KOPT-K1 (cell line): ENCODE results near the gene NLRC3.

Experiments
- H3K27ac ChIP-seq: fragments of 200-600 bp; sonication (generic); 2 replicates; pipeline ENCODE4 v1.5.1; 2016; ENCODE audit warnings: antibody characterized with exemption, mild to moderate bottlenecking, low read depth, low read length; ENCODE audit not compliant: poor library complexity, severe bottlenecking
- H3K36me3 ChIP-seq: fragments of 200-600 bp; sonication (generic); 2 replicates; pipeline ENCODE4 v1.5.1; 2017; ENCODE audit warnings: antibody characterized with exemption, mild to moderate bottlenecking, low read length, moderate library complexity; ENCODE audit not compliant: insufficient read depth
- H3K9me3 ChIP-seq: fragments of 200-600 bp; sonication (generic); 2 replicates; pipeline ENCODE4 v1.5.1; 2017; ENCODE audit warnings: antibody characterized with exemption, low read length, mild to moderate bottlenecking; ENCODE audit not compliant: insufficient read depth, poor library complexity, severe bottlenecking

Gene NLRC3

DNA sequence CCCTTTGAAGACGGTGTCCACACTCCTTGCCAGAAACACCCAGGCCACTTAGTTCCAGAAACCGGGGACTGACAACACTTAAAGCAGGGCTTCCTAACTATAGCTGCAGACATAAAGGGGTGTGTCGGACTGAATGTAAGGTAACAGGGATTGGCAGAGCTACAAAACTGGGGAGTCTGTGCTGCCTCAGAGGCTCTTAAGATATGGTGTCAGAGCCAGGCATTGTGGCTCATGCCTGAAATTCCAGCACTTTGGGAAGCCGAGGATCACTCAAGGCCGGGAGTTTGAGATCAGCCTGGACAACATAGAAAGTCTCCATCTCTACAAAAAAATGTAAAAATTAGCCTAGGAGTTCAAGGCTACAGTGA lies 14.2 kb upstream of the NLRC3 start:
- Histone ChIP-seq H3K27ac (no peak overlapping the region), H3K36me3 (peaks cover 61% of the 10 kb centered on the region), H3K9me3 (no peaks in the 10 kb centered on the region)

- Histone ChIP-seq H3K27ac (no peak overlapping the region), H3K36me3 (peaks cover 61% of the 10 kb centered on the region), H3K9me3 (no peaks in the 10 kb centered on the region)
These were observed 13.7 kb upstream of the NLRC3 start for GRCh38 chr16:3590736-3591435.

- no peaks in the 10 kb centered on the region for H3K9me3 ChIP-seq
- peaks cover 58% of the 10 kb centered on the region for H3K36me3 ChIP-seq
- H3K27ac ChIP-seq = no peak overlapping the region
These were observed 12.9 kb upstream of the NLRC3 start for GRCh38 chr16:3589991-3590701.

DNA sequence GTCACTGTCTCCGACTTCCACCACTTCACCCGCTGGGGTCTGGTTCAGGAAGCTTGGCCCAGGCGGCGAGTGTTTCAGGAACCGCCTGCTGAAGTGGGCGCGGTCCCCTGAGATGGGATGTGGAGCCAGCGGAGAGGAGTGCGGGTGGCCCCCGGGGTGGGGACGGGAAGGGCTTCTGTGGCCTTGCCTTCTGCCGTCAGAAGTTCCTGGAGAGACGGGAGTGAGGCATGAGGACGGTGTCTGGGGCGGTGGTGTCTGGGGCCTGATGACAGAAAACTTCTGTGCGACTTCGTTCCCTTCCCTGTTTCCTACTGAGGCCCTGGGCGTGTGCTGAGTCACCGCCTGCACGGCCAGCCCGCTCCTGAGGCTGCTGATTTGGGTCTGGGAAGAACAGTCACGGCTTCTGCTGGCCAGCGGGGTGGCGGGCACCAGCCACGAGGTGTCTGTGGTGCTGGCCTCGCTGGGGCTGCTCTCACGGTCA lies 12.3 kb upstream of the NLRC3 start:
- no peaks in the 10 kb centered on the region for H3K9me3 ChIP-seq
- no peak overlapping the region for H3K27ac ChIP-seq
- H3K36me3 ChIP-seq = peaks cover 56% of the 10 kb centered on the region

DNA sequence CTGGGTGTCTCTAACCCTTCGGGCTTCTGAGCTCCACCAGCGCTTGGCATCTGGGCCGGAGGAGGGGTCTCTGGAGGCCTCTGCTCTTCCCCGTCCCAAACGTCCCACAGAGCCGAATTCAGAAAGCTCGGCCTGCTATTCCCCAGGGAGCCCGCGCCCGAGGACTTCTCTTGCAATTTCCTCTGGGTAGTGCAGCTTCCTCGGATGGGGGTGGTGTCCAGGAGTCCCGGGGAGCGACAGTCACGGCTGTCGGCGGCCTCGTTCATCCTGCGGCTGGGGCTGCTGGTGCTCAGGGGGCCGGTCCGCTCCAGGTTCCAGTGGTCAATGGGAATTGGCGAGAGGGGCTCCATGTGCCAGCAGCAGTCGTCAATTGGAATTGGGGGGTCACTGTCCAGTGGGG lies 11.8 kb upstream of the NLRC3 start:
- peaks cover 60% of the 10 kb centered on the region for H3K36me3 ChIP-seq
- H3K9me3 ChIP-seq = no peaks in the 10 kb centered on the region
- H3K27ac ChIP-seq = no peak overlapping the region

DNA sequence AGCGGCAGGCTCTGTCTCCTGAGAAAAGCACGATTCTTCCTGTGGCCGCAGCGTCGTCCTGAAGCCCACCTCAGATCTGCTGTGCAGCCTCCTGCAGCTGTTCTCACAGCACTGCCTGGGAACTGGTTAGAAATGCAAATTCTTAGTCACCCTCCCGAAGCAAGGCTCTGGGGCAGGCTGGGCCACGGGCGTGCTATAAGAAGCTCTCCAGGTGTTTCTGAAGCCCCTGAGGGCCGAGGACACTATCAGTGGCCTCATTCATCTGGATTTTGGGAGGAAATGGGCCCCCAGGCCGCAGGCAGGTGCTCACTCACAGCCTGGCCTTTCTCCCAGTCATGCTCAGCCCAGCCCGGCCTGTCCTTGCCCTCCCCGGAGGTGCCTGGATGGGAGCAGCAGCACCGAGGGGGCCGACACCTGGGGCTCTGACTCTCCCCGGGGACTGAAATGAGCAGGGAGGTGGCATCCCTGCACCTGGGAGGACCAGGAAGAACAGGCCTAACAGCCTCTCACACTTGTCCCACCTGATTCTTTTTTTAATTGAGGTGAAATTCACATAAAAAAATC lies 10.4 kb upstream of the NLRC3 start:
- Histone ChIP-seq H3K36me3 (peaks cover 72% of the 10 kb centered on the region), H3K27ac (no peak overlapping the region), H3K9me3 (no peaks in the 10 kb centered on the region)

- H3K9me3 ChIP-seq = no peaks in the 10 kb centered on the region
- peaks cover 53% of the 10 kb centered on the region for H3K36me3 ChIP-seq
- no peak overlapping the region for H3K27ac ChIP-seq
These were observed 7.2 kb upstream of the NLRC3 start for GRCh38 chr16:3584412-3584811.

DNA sequence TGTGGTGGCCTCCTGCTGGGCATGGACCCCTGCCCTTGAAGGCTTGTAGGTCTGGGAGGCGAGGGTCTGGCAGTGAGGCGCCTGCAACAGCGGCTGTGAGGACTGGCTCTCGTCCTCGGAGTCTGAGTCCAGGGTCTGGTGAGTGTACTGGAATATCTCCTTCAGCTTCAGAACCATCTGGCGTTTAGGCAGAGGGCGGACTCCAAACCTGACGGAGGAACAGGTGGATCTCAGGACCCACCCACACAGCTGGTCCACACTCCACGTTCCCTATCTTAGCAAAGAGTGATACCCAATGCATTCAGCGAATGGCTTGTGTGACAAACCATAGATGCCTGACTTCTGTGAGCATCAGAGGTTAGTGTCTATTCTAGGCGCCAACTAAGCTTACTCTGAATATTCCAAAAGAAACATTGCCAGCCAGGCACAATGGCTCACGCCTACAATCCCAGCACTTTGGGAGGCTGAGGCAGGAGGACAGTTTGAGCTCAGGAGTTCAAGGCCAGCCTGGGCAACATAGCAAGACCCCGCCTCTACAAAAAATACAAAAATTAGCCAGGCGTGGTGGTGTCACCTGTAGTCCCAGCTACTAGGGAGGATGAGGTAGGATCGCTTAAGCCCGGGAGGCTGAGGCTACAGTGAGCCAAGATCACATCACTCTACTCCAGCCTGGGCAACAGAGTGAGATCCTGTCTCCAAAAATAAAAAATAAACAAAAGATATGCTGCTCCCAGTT lies 6.3 kb upstream of the NLRC3 start:
- peaks cover 43% of the 10 kb centered on the region for H3K36me3 ChIP-seq
- no peaks in the 10 kb centered on the region for H3K9me3 ChIP-seq
- no peak overlapping the region for H3K27ac ChIP-seq

DNA sequence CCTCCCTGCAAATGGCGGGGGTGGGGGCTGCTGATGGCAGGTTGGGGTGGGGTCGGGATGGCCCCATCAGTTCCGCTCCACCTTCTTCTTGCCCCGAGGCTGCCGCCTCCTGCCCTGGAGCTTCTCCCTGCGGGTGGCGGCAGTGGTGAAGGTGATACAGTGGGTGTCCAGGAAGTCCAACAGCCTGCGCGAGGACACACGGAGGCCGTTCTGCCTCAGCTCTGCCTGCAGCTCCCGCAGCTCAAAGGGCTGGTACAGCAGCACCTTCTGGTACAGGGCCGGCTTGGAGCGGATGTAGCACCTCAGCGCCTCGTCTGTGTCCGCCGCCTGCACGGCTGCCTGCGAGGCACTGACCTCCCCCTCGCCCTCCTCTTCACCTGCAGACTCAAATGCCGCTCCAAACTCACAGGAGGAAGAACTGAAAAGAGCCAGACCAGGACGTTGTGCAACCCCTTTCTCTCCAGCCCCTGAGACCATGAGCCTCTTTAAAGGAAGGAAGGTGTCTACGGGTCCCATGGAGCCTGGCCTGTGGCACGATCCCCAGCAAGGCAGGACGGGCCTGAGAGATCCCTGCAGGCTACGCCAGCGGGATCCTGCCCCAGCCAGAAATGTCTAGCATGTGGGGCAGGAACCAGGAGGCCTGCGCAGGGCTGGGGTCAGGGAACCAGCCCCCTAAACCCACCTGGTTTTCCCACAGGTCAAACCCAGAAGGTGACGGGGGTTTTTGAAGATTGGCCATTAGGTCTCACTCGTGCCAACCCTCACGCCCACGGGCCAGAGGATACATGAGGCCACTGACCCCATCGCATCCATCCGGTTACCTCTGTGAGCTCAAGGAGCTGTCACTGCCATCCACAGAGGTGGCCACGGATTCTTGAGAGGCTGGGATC lies 5.3 kb upstream of the NLRC3 start:
- Histone ChIP-seq H3K36me3 (peaks cover 36% of the 10 kb centered on the region), H3K9me3 (no peaks in the 10 kb centered on the region), H3K27ac (no peak overlapping the region)

DNA sequence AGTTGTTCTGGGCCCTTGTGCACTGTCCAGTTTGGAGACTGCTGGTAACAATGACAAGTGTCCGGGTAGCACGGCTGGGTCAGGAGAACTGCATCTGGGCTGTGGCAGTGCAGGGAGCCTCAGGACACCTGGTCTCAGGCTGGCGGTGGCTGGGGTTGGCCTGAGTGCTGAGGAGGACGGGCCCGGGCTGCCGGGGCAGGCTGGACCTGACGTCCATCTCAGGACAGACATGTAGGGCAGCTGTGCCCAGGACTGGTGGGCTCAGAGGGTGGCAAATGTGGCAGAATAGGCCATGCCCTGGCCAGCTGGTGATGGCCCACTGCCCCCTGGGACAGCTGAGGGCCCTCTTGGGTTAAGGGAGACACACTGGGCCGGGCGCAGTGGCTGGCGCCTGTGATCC lies 4.2 kb upstream of the NLRC3 start:
- no peaks in the 10 kb centered on the region for H3K9me3 ChIP-seq
- H3K36me3 ChIP-seq = peaks cover 29% of the 10 kb centered on the region
- no peak overlapping the region for H3K27ac ChIP-seq

GRCh38 chr16:3580686-3581085 lies 3.5 kb upstream of the NLRC3 start:
- no peaks in the 10 kb centered on the region for H3K9me3 ChIP-seq
- H3K36me3 ChIP-seq = peaks cover 29% of the 10 kb centered on the region
- no peak overlapping the region for H3K27ac ChIP-seq

DNA sequence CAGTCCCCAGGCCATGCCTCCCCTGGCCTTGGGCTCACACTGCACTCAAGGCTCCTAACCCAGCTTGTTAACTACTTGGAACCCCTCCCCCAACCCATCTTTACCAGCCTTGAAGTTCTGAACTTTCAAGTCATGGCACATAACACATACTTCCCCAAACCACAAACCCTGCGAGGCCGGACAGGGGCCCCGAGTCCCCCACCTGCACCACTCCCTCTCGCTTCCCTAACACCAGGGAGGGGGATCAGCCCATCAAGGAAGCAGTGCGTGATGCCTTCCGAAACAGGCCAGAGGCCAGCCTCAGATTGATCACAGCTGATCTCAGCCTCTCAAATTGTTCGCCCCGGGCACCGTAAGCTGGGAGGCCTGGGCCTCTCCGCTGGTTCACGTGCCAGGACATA lies 3.0 kb upstream of the NLRC3 start:
- peaks cover 29% of the 10 kb centered on the region for H3K36me3 ChIP-seq
- H3K9me3 ChIP-seq = no peaks in the 10 kb centered on the region
- peak overlapping the region; percentile 30 for H3K27ac ChIP-seq

DNA sequence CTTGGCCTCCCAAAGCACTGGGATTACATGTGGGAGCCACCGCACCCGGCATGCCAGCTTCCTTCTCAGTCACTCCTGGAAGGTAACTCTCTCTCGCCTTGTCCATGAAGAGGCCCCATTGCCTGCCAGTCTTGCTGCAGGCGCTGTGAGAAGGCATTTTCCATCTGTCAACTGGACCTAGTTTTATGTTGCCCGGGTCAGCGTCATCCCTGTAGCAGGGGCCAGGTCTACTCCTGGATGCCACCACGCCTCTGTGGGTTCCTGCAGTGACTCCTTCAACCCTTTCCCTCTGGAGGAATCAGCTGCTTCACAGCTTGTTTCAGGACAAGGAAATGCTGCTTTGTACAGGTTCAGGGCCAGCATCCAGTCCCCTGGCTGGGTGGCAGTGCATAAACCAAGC lies 2.6 kb upstream of the NLRC3 start:
- Histone ChIP-seq H3K9me3 (no peaks in the 10 kb centered on the region), H3K36me3 (peaks cover 29% of the 10 kb centered on the region), H3K27ac (peak overlapping the region; percentile 30)
